H9 (cell line): Measurements from ENCODE around the gene TMEM132D. TPM values are rescaled to one million over a fixed set of nuclear protein-coding genes. Genes with fewer than 3 reads are reported as not detected.

ENCODE experiments used
- DNase-seq: peaks from one replicate; pipeline ENCODE4 v3.0.0-alpha.2; 2017
- H2AFZ ChIP-seq: one replicate; pipeline ENCODE4 v1.6.1; 2013; ENCODE audit warnings: mild to moderate bottlenecking, low read length, control low read depth, moderate library complexity
- H2AK5ac ChIP-seq: 2 replicates; pipeline ENCODE4 v1.6.1; 2013; ENCODE audit warnings: low read length, control low read depth, mixed read lengths; ENCODE audit not compliant: insufficient read length
- H2BK120ac ChIP-seq: one replicate; pipeline ENCODE4 v1.6.1; 2013; ENCODE audit warnings: low read depth, mild to moderate bottlenecking, low read length, control low read depth, inconsistent platforms; ENCODE audit not compliant: poor library complexity, severe bottlenecking
- H2BK12ac ChIP-seq: 2 replicates; pipeline ENCODE4 v1.6.1; 2013; ENCODE audit warnings: low read length, control low read depth, mixed read lengths, low read depth; ENCODE audit not compliant: insufficient read length
- H2BK15ac ChIP-seq: 2 replicates; pipeline ENCODE4 v1.6.1; 2013; ENCODE audit warnings: low read depth, low read length, control low read depth
- H2BK20ac ChIP-seq: one replicate; pipeline ENCODE4 v1.6.1; 2013; ENCODE audit warnings: low read depth, mild to moderate bottlenecking, low read length, control low read depth, inconsistent platforms; ENCODE audit not compliant: poor library complexity, severe bottlenecking
- H2BK5ac ChIP-seq: 2 replicates; pipeline ENCODE4 v1.6.1; 2013; ENCODE audit warnings: low read length, control low read depth, mixed read lengths; ENCODE audit not compliant: insufficient read length
- H3K14ac ChIP-seq: 2 replicates; pipeline ENCODE4 v1.6.1; 2013; ENCODE audit warnings: low read length, control low read depth; ENCODE audit not compliant: insufficient read depth
- H3K18ac ChIP-seq: 2 replicates; pipeline ENCODE4 v1.6.1; 2013; ENCODE audit warnings: low read depth, mild to moderate bottlenecking, mixed read lengths, low read length, control low read depth; ENCODE audit not compliant: insufficient read length
- H3K23ac ChIP-seq: 2 replicates; pipeline ENCODE4 v1.6.1; 2013; ENCODE audit warnings: low read length, control low read depth, mixed read lengths, low read depth; ENCODE audit not compliant: insufficient read length
- H3K23me2 ChIP-seq: 2 replicates; pipeline ENCODE4 v1.6.1; 2013; ENCODE audit warnings: low read depth, mild to moderate bottlenecking, mixed read lengths, low read length, control low read depth; ENCODE audit not compliant: insufficient read length, poor library complexity, severe bottlenecking
- H3K27ac ChIP-seq: 2 replicates; pipeline ENCODE4 v1.5.1; 2013; ENCODE audit warnings: low read length, control low read depth, mixed read lengths, low read depth; ENCODE audit not compliant: insufficient read length
- H3K27me3 ChIP-seq: 2 replicates; pipeline ENCODE4 v1.6.1; 2013; ENCODE audit warnings: low read length, control low read depth, inconsistent platforms; ENCODE audit not compliant: insufficient read depth
- H3K4ac ChIP-seq: 2 replicates; pipeline ENCODE4 v1.6.1; 2013; ENCODE audit warnings: low read depth, mild to moderate bottlenecking, control low read depth, inconsistent platforms, low read length, moderate library complexity
- H3K4me1 ChIP-seq: 2 replicates; pipeline ENCODE4 v1.6.1; 2013; ENCODE audit warnings: low read length, control low read depth, inconsistent platforms; ENCODE audit not compliant: insufficient read depth
- H3K4me2 ChIP-seq: 2 replicates; pipeline ENCODE4 v1.6.1; 2013; ENCODE audit warnings: low read length, control low read depth, mixed read lengths; ENCODE audit not compliant: insufficient read length, insufficient read depth
- H3K56ac ChIP-seq: 2 replicates; pipeline ENCODE4 v1.6.1; 2013; ENCODE audit warnings: low read depth, mild to moderate bottlenecking, mixed read lengths, low read length, control low read depth; ENCODE audit not compliant: insufficient read length
- H3K79me1 ChIP-seq: 2 replicates; pipeline ENCODE4 v1.6.1; 2013; ENCODE audit warnings: low read depth, mild to moderate bottlenecking, moderate library complexity, low read length, control low read depth, inconsistent platforms; ENCODE audit not compliant: insufficient read depth, poor library complexity, severe bottlenecking
- H3K79me2 ChIP-seq: 2 replicates; pipeline ENCODE4 v1.6.1; 2013; ENCODE audit warnings: low read length, control low read depth, inconsistent platforms; ENCODE audit not compliant: insufficient read depth
- H3K9ac ChIP-seq: 2 replicates; pipeline ENCODE4 v1.6.1; 2013; ENCODE audit warnings: low read length, control low read depth, mixed read lengths; ENCODE audit not compliant: insufficient read length; ENCODE audit errors: extremely low read depth
- H3K9me3 ChIP-seq: one replicate; pipeline ENCODE4 v1.6.1; 2013; ENCODE audit warnings: low read depth, low read length, inconsistent platforms; ENCODE audit not compliant: control insufficient read depth
- H3T11ph ChIP-seq: one replicate; pipeline ENCODE4 v1.6.1; 2013; ENCODE audit warnings: mild to moderate bottlenecking, low read length, control low read depth, inconsistent platforms
- H4K20me1 ChIP-seq: one replicate; pipeline ENCODE4 v1.6.1; 2013; ENCODE audit not compliant: control insufficient read depth, insufficient read length, insufficient read depth
- H4K5ac ChIP-seq: 2 replicates; pipeline ENCODE4 v1.6.1; 2013; ENCODE audit warnings: low read depth, mild to moderate bottlenecking, mixed read lengths, low read length, control low read depth; ENCODE audit not compliant: insufficient read length
- H4K8ac ChIP-seq: replicated peaks from 2 replicates; pipeline ENCODE4 v1.6.1; 2013; ENCODE audit warnings: low read length, control low read depth, mixed read lengths, low read depth; ENCODE audit not compliant: insufficient read length
- H4K91ac ChIP-seq: 2 replicates; pipeline ENCODE4 v1.6.1; 2013; ENCODE audit warnings: low read depth, mild to moderate bottlenecking, moderate library complexity, mixed read lengths, low read length, control low read depth; ENCODE audit not compliant: insufficient read length
- H3K27ac Mint-ChIP-seq, 3 experiments: 2 replicates in 2 of 3; 3 replicates in 1 of 3; pipeline ENCODE4 v1.8.0; 2020 to 2021; ENCODE audit warnings: mixed read lengths in 3 of 3, mild to moderate bottlenecking in 1 of 3, moderate library complexity in 1 of 3
- H3K27me3 Mint-ChIP-seq: 2 replicates; pipeline ENCODE4 v1.8.0; 2021; ENCODE audit warnings: low read depth, mild to moderate bottlenecking, moderate library complexity, mixed read lengths
- H3K36me3 Mint-ChIP-seq, 3 experiments: 2 replicates in 2 of 3; 3 replicates in 1 of 3; pipeline ENCODE4 v1.8.0; 2020 to 2021; ENCODE audit warnings: low read depth in 3 of 3, mixed read lengths in 3 of 3; ENCODE audit not compliant: insufficient read depth in 1 of 3
- H3K4me1 Mint-ChIP-seq, 2 experiments: 2 replicates each; pipeline ENCODE4 v1.8.0; 2020; ENCODE audit warnings: mixed read lengths in 2 of 2
- H3K4me3 Mint-ChIP-seq, 2 experiments: 2 replicates in 1 of 2; 3 replicates in 1 of 2; pipeline ENCODE4 v1.8.0; 2020 to 2021; ENCODE audit warnings: mild to moderate bottlenecking in 2 of 2, mixed read lengths in 2 of 2, moderate library complexity in 1 of 2
- H3K9me3 Mint-ChIP-seq, 2 experiments: 2 replicates in 1 of 2; 3 replicates in 1 of 2; pipeline ENCODE4 v1.8.0; 2020; ENCODE audit warnings: mild to moderate bottlenecking in 2 of 2, mixed read lengths in 2 of 2, moderate library complexity in 1 of 2
- total RNA-seq: library from RNA; stranded (reverse); gene quantifications from 2 replicates; pipeline ENCODE4 v1.2.1, GENCODE V29; 2021
- TF ChIP-seq, protein P1 (sequence below): fragments of 200-600 bp; sonication (generic); conservative IDR thresholded peaks from 3 replicates; pipeline ENCODE4 v1.8.0; 2021; ENCODE audit warnings: antibody characterized with exemption, mild to moderate bottlenecking

TMEM132D gene
- total RNA-seq, 1 experiment from 2014 or later = 6.1 TPM

GRCh38 chr12:129052373-129052772 lies 851.5 kb downstream of the TMEM132D start:
- no peak overlapping the region for H2BK15ac ChIP-seq
- no peak overlapping the region for H3K9ac ChIP-seq
- no peaks in the 10 kb centered on the region for H4K20me1 ChIP-seq
- H3K27me3 Mint-ChIP-seq = peaks cover 22% of the 10 kb centered on the region
- H4K5ac ChIP-seq = no peak overlapping the region
- H3K27me3 ChIP-seq = peaks cover 2% of the 10 kb centered on the region; the same call in 1 of the 2 replicates
- H3K4ac ChIP-seq = no peak overlapping the region
- H3K23me2 ChIP-seq = no peaks in the 10 kb centered on the region
- H3K27ac Mint-ChIP-seq = no peak overlapping the region
- no peak overlapping the region for H3K18ac ChIP-seq
- no peak overlapping the region for H2BK5ac ChIP-seq
- no peak overlapping the region for H3K4me3 Mint-ChIP-seq
- H3K56ac ChIP-seq = no peak overlapping the region
- H3T11ph ChIP-seq = no peak overlapping the region
- TF ChIP-seq, protein P1, sequence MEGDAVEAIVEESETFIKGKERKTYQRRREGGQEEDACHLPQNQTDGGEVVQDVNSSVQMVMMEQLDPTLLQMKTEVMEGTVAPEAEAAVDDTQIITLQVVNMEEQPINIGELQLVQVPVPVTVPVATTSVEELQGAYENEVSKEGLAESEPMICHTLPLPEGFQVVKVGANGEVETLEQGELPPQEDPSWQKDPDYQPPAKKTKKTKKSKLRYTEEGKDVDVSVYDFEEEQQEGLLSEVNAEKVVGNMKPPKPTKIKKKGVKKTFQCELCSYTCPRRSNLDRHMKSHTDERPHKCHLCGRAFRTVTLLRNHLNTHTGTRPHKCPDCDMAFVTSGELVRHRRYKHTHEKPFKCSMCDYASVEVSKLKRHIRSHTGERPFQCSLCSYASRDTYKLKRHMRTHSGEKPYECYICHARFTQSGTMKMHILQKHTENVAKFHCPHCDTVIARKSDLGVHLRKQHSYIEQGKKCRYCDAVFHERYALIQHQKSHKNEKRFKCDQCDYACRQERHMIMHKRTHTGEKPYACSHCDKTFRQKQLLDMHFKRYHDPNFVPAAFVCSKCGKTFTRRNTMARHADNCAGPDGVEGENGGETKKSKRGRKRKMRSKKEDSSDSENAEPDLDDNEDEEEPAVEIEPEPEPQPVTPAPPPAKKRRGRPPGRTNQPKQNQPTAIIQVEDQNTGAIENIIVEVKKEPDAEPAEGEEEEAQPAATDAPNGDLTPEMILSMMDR = no peak
- H3K79me1 ChIP-seq = no peaks in the 10 kb centered on the region
- no peaks in the 10 kb centered on the region for H3K9me3 ChIP-seq
- no peak overlapping the region for H2AK5ac ChIP-seq
- no peak for DNase-seq
- no peaks in the 10 kb centered on the region for H3K79me2 ChIP-seq
- peaks cover 2 to 7% of the 10 kb centered on the region in 2 experiments; a peak in 3 of 4 replicates for H3K4me1 Mint-ChIP-seq
- H2BK12ac ChIP-seq = no peak overlapping the region
- H3K36me3 Mint-ChIP-seq = no peaks in the 10 kb centered on the region
- H3K9me3 Mint-ChIP-seq = no peaks in the 10 kb centered on the region; a peak in 2 of 5 replicates
- H2BK20ac ChIP-seq = no peak overlapping the region
- H3K27ac ChIP-seq = no peak overlapping the region
- H4K91ac ChIP-seq = no peak overlapping the region
- no peak overlapping the region for H3K23ac ChIP-seq
- no peak overlapping the region for H2BK120ac ChIP-seq
- H4K8ac ChIP-seq = no peak overlapping the region
- no peak overlapping the region for H3K4me2 ChIP-seq
- no peak overlapping the region for H3K14ac ChIP-seq
- H3K4me1 ChIP-seq = no peaks in the 10 kb centered on the region
- no peak overlapping the region for H2AFZ ChIP-seq
